ENCODE results near the gene PEX14.

Gene PEX14

GRCh38 chr1:10632691-10633090, 157.9 kb downstream of the PEX14 start:
- no peak for DNase-seq (ENCODE audit: low read depth)

DNA sequence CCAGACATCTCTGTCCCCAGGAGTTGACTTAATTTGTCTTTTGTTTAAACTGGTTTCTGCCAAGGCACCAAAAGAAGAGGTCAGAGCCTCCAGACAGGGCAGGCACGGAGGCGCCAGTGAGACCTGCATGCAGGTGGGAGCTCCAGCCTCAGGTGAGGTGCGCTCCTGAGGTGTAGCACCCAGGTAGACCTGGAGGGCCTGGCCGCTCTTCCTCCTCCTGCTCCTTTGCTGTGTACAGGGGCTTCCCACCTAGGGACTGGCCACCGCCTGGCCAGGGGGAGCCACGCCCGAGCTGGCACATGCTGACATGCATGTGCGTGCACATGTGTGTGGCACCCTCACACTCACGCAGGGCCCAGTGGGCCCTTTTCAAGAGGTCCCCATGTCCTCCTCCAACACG, 158.7 kb downstream of the PEX14 start:
- no peak for DNase-seq (ENCODE audit: low read depth)

- DNase-seq (ENCODE audit: low read depth), result no peak
Measured at GRCh38 chr1:10634075-10634427, 159.3 kb downstream of the PEX14 start.

DNA sequence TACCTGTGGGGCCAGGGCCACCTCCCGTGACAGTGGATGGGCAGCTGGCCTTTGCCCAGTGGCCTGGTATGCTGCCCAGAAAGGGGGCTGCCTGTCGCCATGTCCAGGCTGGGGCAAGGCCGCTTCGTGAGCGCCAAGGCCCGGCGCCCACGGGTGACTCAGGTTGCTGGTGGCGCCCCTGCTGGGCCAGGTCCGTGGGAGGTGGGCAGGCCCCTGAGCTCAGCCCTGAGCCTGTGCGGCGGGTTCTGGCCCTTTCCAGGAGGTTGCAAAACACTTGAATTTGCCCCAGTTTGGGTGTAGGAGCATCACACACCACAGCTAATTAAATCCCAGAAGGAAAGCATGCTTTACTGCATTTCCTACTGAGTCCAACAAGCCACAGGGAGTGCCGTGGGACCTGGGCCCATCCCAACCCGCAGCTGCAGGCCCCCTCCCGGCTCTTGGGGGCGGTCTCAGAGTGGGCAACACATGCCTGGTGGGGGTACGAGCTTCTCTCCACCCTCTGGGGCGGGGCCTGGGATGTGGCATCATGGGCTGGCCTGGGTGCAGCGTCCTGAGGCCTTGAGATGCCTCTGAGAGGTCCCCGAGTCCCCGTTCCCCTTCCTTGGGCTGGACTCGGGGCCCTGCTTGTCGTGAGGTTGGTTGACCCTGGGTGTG, 159.8 kb downstream of the PEX14 start:
- no peak for DNase-seq (ENCODE audit: low read depth)

GRCh38 chr1:10635085-10635896, 160.5 kb downstream of the PEX14 start:
- DNase-seq (ENCODE audit: low read depth), result no peak

- DNase-seq (ENCODE audit: low read depth), result no peak
Measured at GRCh38 chr1:10635992-10636391, 161.2 kb downstream of the PEX14 start.

DNA sequence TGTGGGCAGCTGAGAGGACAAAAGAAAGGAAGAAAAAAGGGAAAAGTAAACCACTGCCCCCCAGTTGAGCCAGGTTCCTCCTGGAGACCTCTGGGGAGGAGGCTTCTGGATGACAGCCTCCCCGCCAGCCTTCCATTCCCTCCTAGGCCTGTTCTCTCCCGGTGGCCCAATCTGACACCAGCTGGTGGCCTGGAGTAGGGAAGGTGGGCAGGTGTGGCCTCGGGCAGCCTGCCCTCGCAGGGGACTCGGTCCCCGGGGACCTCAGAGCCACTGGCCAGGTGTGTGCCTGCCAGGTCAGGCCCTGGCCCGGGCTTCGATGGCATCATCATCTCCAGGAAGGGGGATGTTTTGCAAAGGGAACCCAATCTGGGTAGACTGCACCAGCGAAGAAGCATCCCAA, 162.7 kb downstream of the PEX14 start:
- DNase-seq (ENCODE audit: low read depth), result no peak

DNA sequence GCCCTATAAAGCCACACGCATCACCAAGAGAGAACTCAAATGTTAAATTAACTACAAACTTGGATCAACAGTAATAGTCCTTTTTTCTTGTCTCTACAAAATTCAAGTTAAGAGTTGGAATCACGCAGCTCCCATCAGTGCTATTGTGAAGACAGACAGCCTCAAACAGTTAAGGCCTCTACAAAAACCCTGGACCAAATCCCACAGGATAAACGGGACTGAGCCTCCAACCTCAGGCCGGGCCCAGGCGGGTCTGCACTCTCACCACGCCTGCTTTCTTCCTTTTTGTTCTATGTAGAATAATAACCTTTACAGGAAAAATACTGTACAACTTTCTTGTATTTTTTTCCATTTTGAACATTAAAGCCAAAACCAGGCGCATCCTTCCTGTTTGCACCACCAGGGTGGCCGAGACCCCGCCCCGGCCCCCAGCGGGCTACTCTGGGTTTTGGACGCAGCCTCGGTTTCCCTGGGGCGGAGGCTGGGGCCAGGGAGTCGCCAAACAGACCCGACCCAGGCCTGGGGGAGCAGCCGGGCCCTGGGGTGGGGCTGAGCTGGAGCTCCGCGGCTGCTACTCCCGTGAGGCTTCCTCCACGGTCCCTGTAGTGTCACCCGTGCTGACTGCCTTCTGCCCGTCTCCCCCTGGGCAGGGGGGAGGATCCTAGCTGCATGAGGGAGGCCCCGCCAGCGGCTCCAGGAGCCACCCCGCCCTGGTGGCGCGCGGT, 163.2 kb downstream of the PEX14 start:
- no peak for DNase-seq (ENCODE audit: low read depth)

GRCh38 chr1:10638559-10639005, 163.8 kb downstream of the PEX14 start:
- DNase-seq (ENCODE audit: low read depth), result no peak

GRCh38 chr1:10639011-10639774, 164.4 kb downstream of the PEX14 start:
- no peak for DNase-seq (ENCODE audit: low read depth)

GRCh38 chr1:10639775-10640578, 165.2 kb downstream of the PEX14 start:
- no peak for DNase-seq (ENCODE audit: low read depth)

GRCh38 chr1:10640843-10641553, 166.2 kb downstream of the PEX14 start:
- no peak for DNase-seq (ENCODE audit: low read depth)

- no peak for DNase-seq (ENCODE audit: low read depth)
Measured at GRCh38 chr1:10641976-10642375, 167.2 kb downstream of the PEX14 start.

DNA sequence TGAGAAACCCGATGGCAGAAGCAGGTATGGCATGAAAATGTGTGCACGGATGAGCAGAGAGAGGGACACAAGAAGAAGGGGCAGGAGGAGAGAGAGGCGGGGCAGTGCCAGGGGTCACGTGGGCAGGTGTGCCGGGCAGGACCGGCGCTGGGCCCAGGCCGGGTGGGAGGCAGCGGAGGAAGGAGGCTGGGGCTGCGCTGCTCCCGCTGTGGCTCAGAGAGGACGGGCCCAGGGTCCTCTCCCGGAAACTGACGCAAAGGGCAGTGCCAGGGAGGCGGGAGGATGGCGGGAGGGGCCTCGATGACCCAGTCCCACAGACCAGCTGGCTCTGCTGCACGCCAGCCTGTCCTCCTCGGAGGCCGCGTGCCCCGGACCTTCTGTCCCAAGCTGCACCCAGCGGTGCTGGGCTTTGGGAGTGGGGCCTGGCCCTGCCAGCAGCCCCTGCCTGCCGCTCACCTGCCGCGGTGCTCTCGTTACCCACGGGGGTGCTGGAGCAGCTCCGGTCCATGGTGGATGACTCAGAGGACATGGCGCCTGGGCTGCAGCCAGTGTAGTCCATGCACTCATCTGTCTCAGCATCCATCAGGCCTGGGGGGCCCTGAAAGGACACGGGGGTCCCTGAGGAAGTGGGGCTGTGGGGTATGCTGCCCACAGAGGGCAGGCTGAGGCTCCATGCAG, 167.8 kb downstream of the PEX14 start:
- no peak for DNase-seq (ENCODE audit: low read depth)

DNA sequence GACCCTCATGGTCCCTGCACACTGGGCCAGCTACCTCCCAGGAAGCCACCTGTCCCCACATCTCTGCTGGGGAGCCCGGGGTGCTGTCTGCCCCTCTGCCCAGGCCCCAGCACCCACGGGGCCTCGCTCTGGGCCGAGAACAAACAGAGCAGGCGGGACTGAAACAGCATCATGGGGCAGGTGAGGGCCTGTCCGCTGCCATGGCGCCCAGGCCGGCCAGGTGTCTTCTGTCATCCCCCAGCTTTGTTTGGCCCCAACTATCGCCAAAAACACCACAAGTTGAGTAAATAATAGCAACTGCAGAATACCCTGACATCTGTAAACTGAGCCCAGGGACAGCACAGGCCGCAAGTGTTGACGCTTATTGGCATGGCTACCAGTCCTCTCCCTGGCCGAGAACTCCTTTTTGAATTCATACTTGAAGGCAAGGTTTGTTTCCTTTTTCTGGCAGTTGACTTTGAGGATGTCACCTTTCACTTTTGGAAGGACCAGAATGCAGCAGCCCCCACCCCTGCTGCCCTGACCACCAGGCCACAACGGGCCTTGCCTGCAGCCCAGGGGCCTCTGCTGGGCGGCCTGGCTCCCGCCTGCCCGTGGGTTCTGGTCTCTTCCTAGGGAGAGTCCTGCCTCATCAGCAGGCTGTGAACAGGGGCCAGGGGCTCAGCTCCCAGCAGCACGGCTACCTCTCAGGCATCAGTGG, 169.0 kb downstream of the PEX14 start:
- DNase-seq (ENCODE audit: low read depth), result no peak

- DNase-seq (ENCODE audit: low read depth), result no peak
Measured at GRCh38 chr1:10644307-10645128, 169.8 kb downstream of the PEX14 start.

- no peak for DNase-seq (ENCODE audit: low read depth)
Measured at GRCh38 chr1:10646347-10646861, 171.7 kb downstream of the PEX14 start.

DNA sequence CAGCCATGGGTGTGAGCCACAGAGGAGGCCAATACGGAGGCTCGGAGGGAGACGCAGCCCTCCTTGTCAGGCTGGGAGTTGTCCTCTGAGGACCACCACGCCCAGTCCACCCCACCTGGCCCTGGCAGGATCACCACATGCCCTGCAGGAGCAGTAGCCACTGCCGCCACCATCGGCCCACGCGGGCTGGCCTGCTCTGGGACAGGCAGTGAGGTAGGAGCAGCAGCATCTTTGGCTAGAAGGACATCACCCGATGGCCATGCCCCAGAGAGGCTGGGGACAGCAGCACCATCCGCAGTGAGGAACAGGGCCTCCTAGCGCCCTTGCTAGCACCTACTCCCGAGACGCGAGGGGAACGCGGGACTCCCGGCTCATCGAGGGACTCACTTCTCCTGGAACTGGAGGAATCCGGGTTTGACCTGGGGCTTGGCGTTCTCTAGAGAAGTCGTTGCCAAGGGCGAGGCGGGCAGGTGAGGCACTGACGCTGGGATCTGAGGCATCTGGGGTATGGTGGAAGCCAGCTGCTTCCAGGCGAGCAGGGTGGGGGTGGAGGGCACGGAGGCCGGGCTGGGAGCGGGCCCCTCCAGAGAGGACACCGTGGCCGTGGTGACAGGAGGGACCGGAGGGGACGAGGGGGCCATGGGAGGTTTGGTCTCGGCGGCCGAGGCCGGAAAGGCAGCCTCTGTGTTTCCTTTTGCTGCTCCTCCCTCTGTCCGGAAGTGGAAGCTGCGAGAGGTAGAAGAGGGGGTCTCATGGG, 172.8 kb downstream of the PEX14 start:
- DNase-seq (ENCODE audit: low read depth), result no peak
